HAP-1 (cell line): Measurements from ENCODE around the gene TBC1D16.

Experiments
- DNase-seq, 2 experiments: peaks; one replicate each; pipeline ENCODE4 v3.0.0-alpha.2; 2016 to 2020; ENCODE audit warnings: low spot score in 2 of 2
- H3K27me3 ChIP-seq: fragments of 250-450 bp; sonication (Bioruptor Pico); 2 replicates; pipeline ENCODE4 v1.5.1; 2020; ENCODE audit warnings: low read depth, mild to moderate bottlenecking, moderate library complexity
- H3K36me3 ChIP-seq: fragments of 250-450 bp; sonication (Bioruptor Pico); replicated peaks from 2 replicates; pipeline ENCODE4 v1.5.1; 2020; ENCODE audit warnings: mild to moderate bottlenecking
- H3K4me1 ChIP-seq: fragments of 250-450 bp; sonication (Bioruptor Pico); 2 replicates; pipeline ENCODE4 v1.5.1; 2020; ENCODE audit warnings: mild to moderate bottlenecking
- H3K4me3 ChIP-seq: fragments of 250-450 bp; sonication (Bioruptor Pico); 2 replicates; pipeline ENCODE4 v1.5.1; 2020; ENCODE audit warnings: mild to moderate bottlenecking, moderate library complexity
- H3K9me3 ChIP-seq: fragments of 250-450 bp; sonication (Bioruptor Pico); 2 replicates; pipeline ENCODE4 v1.5.1; 2020; ENCODE audit warnings: mild to moderate bottlenecking, moderate library complexity
- in situ Hi-C: fragments of 300-500 bp; cut with MboI; formaldehyde crosslinking; loops from 3 replicates; pipeline ENCODE4 v1.14.3; 2020; ENCODE audit warnings: low sequenced_read_pairs, inconsistent platforms, mixed read lengths

The TBC1D16 gene

DNA sequence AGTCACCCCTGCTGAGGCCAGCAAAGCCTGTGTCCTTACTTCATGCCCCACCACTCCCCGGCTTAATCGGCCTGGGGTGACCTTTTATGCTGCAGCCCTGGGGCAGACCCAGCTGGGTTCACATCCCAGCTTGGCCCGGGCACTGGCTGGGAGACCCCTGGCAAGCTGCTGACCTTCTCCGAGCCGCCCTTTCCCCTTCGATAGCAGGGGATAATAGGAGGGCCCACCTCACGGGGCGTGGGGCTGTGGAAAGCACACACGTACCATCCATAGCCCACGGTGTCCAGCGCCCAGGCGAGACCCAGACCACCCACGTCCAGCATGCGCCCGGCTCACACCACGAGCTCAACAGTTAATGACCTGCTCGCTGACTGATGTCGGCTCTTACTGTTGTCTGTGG, 26.8 kb downstream of the TBC1D16 start:
- Histone ChIP-seq H3K9me3 (no peaks in the 10 kb centered on the region), H3K27me3 (no peaks in the 10 kb centered on the region), H3K4me1 (peaks cover 7% of the 10 kb centered on the region), H3K4me3 (no peak overlapping the region), H3K36me3 (no peaks in the 10 kb centered on the region; the same call in none of the 2 replicates)
- in situ Hi-C loops = no loop called here
- DNase-seq = no peak

DNA sequence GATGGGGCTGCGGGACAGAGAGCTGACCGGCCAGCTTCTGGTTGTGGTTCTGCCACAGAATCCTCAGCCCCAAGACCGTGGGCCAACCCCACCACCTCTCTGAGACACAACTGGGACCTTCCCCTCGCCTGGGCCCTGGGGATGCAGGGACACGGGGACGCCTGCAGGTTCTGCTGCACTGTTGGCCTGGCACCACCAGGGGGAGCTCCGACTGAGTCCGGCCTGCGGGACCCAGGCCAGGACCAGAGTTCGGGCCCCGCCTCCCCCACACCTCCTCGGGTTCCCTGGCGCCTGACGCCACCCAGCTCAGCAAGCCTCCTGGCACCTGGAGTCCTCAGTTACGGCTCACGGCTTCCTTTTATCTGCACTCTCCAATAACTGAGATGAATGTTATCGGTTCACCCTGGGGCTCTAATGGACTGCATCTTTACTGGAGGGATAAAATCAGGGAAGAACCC, 27.3 kb downstream of the TBC1D16 start:
- Histone ChIP-seq H3K9me3 (no peaks in the 10 kb centered on the region), H3K27me3 (no peaks in the 10 kb centered on the region), H3K4me1 (peaks cover 7% of the 10 kb centered on the region), H3K4me3 (no peak overlapping the region), H3K36me3 (no peaks in the 10 kb centered on the region; the same call in none of the 2 replicates)
- DNase-seq = peak; percentile 47 to 90
- in situ Hi-C loops = no loop called here

GRCh38 chr17:80007939-80008338, 27.7 kb downstream of the TBC1D16 start:
- no peaks in the 10 kb centered on the region for H3K9me3 ChIP-seq
- no peak overlapping the region for H3K4me3 ChIP-seq
- in situ Hi-C loops = no loop called here

GRCh38 chr17:80006811-80007752, 28.6 kb downstream of the TBC1D16 start:
- DNase-seq = no peak
- H3K36me3 ChIP-seq = no peaks in the 10 kb centered on the region; the same call in 1 of the 2 replicates
- H3K4me3 ChIP-seq = no peak overlapping the region
- H3K9me3 ChIP-seq = no peaks in the 10 kb centered on the region
- in situ Hi-C loops = no loop called here
- H3K27me3 ChIP-seq = no peaks in the 10 kb centered on the region
- H3K4me1 ChIP-seq = peaks cover 7% of the 10 kb centered on the region

More at GRCh38 chr17:80007939-80008338, 27.7 kb downstream of the TBC1D16 start:
- Histone ChIP-seq H3K36me3 (no peaks in the 10 kb centered on the region; the same call in none of the 2 replicates), H3K27me3 (no peaks in the 10 kb centered on the region), H3K4me1 (peaks cover 7% of the 10 kb centered on the region)
- DNase-seq = no peak

- in situ Hi-C loops = no loop called here
- Histone ChIP-seq H3K4me1 (peaks cover 7% of the 10 kb centered on the region), H3K36me3 (no peaks in the 10 kb centered on the region; the same call in 1 of the 2 replicates), H3K4me3 (no peak overlapping the region; the same call in 1 of the 2 replicates), H3K9me3 (no peaks in the 10 kb centered on the region), H3K27me3 (no peaks in the 10 kb centered on the region)
- no peak for DNase-seq
These were observed 29.3 kb downstream of the TBC1D16 start for GRCh38 chr17:80006339-80006720.

DNA sequence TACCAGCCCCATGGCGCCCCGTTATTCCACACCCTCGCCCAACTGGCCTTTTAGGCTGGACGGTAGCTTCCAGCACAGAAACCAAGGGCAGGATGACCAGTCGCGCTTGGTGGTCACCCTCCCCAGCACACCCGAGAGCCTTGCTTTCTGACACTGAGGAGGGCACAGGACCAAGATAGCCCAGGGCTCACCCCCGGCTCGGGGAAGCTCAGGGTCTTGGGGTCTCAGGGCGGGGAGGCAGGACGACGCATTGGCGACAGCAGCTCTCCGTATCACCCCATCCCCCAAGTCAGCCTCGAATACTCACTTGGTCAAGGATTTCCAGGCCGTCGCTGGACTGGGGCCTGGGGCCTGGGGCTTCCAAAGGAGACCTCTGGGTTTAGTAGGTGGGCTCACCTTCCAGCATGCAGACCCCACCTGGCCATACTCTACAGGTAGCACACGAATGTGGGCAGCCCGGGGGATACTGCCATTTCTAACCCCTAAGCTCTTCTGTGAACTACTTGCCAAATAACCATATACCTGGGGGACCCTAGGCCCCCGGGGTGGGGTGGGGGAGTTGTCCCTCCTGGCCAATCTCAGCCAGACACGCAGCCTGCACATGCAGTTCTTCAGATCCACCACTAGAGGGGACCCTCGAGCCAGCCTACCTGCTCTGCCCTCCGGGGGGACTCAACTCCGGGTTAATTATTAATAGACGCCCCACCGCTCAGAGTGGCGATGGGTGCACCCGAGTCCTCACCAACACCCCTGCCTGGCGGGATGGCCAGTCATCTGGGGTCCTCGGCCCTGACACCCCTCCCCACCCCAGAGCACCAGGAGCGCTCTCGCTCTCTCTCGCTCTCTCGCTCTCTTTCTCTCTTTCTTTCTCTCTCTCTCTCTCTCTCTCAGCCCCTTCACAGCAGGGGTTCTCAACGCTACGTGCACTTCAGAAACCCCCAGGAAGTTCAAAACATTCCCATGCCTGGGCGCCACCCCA, 30.0 kb downstream of the TBC1D16 start:
- H3K4me1 ChIP-seq = peaks cover 7% of the 10 kb centered on the region
- no peaks in the 10 kb centered on the region for H3K27me3 ChIP-seq
- no peaks in the 10 kb centered on the region for H3K9me3 ChIP-seq
- in situ Hi-C loops = no loop called here
- DNase-seq = peak; percentile 25 to 76
- H3K36me3 ChIP-seq = no peaks in the 10 kb centered on the region; the same call in 1 of the 2 replicates
- peak overlapping the region; percentile 10; the same call in 1 of the 2 replicates for H3K4me3 ChIP-seq

- H3K9me3 ChIP-seq = no peaks in the 10 kb centered on the region
- in situ Hi-C loops = no loop called here
- H3K36me3 ChIP-seq = no peaks in the 10 kb centered on the region; the same call in 1 of the 2 replicates
- no peak for DNase-seq
- no peaks in the 10 kb centered on the region for H3K27me3 ChIP-seq
- H3K4me3 ChIP-seq = no peak overlapping the region
- H3K4me1 ChIP-seq = peaks cover 7% of the 10 kb centered on the region
These were observed 31.7 kb downstream of the TBC1D16 start for GRCh38 chr17:80003969-80004368.

- H3K4me1 ChIP-seq = peaks cover 5% of the 10 kb centered on the region; the same call in 1 of the 2 replicates
- no peaks in the 10 kb centered on the region; the same call in 1 of the 2 replicates for H3K36me3 ChIP-seq
- in situ Hi-C loops = no loop called here
- no peaks in the 10 kb centered on the region for H3K9me3 ChIP-seq
- no peak overlapping the region for H3K4me3 ChIP-seq
- no peak for DNase-seq
- H3K27me3 ChIP-seq = no peaks in the 10 kb centered on the region
These were observed 32.8 kb downstream of the TBC1D16 start for GRCh38 chr17:80002690-80003490.

DNA sequence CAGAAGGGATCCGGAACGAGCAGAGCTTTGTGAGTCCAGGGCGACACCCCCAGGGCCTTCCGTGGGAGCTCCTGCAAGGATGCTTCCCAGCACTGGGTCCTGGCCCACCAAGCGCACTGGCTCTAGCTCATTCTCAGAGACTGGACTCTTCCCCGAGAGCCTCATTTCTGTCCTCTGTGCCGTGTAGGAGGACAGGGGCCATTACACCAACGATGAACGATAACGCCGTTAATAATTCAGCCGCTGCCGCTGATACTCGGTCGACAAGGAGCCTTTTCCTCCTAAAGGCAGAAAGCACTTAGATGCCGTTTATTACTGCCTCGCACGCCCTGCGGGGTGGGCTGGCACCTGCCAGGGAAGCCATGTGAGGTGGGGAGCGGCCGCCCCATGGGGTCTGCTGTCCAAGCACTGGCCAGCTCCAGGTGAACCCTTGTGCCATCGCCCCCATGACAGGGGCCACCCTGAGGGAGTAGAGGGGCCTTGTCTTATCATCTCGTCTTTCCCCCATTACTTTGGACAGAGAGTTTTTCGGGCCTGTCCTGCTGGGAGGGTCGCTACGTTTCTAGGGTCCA, 33.5 kb downstream of the TBC1D16 start:
- in situ Hi-C loops = no loop called here
- H3K27me3 ChIP-seq = no peaks in the 10 kb centered on the region
- H3K4me1 ChIP-seq = peaks cover 5% of the 10 kb centered on the region; the same call in 1 of the 2 replicates
- H3K4me3 ChIP-seq = no peak overlapping the region
- no peak for DNase-seq
- no peaks in the 10 kb centered on the region for H3K9me3 ChIP-seq
- H3K36me3 ChIP-seq = no peaks in the 10 kb centered on the region

DNA sequence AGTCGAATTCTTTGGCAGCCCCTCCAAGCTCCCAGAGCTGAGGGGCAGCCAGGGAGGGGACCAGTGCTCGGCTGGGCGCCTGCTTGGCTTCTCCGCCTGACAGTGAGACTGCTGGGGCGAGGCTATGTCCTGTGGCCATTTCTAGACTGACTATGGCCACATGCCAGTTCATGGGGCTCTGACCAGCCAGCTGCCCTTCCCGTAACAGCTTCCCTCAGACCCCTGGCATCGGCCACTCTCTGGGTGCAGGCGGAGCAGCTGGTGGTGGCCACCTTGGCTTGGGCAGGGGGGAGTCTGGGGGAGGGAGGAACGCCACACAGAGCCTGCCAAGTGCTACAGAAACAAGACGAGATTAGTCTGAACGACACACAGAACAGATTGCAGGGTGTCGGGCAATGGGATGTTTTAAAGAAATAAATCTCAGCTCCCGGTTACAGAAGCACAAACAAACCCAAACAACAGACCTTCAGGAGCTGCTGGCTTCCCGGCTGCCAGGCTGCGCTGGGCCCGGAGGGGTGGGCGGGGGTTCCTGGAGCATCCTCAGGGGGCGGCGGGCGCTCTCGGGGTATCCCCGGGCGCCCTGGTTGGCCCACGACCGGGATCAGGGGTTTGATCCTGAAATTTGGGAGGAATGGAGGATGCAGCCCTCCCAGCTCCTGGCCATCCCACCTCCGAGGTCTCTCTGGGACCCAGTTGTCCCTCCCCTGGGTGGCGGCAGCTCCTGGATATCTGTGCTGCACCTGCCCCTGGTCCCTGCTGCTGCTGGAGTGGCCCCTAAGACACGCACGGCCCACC, 34.5 kb downstream of the TBC1D16 start:
- DNase-seq = no peak
- Histone ChIP-seq H3K36me3 (no peaks in the 10 kb centered on the region), H3K27me3 (no peaks in the 10 kb centered on the region), H3K4me3 (no peak overlapping the region), H3K4me1 (peaks cover 3% of the 10 kb centered on the region; the same call in 1 of the 2 replicates), H3K9me3 (no peaks in the 10 kb centered on the region)
- in situ Hi-C loops = no loop called here

GRCh38 chr17:80000136-80000535, 35.5 kb downstream of the TBC1D16 start:
- no peak overlapping the region for H3K4me3 ChIP-seq
- H3K27me3 ChIP-seq = no peaks in the 10 kb centered on the region
- DNase-seq = no peak
- no peaks in the 10 kb centered on the region for H3K36me3 ChIP-seq
- H3K4me1 ChIP-seq = peaks cover 3% of the 10 kb centered on the region; the same call in 1 of the 2 replicates
- in situ Hi-C loops = no loop called here
- no peaks in the 10 kb centered on the region for H3K9me3 ChIP-seq
